ENCODE data around the gene ZNF41.
"Not testable (repeated sequence)": the region's sequence is repeated elsewhere in the genome, so short reads cannot be mapped to it uniquely, and the experiment has no call there.

ZNF41 gene

DNA sequence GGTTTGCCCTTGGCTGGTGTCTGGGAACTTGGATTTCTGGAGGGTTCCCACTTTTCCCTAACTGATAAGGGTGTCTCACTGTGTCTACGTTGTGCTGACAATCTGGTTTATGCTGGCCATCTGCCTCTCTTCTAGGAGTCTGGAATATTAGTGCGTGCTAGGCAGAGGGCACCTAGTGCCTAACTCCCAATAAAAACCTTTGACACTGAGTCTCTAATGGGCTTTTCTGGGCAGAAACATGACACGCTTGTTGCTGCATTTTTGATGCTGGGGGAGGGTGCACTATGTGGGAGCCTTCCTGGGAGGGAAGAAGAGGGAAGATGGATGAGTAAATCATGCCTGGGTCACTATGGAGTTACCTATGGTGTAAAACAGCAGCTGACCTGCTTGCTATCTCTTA, 16.3 kb upstream of the ZNF41 start:
- Histone ChIP-seq H2BK120ac (ENCODE audit: low read depth, low read length) (no peak overlapping the region), H3K4me1 (ENCODE audit: control insufficient read depth, low read depth, low read length) (no peaks in the 10 kb centered on the region), H3K56ac (ENCODE audit: low read length) (no peak overlapping the region), H3K9ac (ENCODE audit: low read length) (no peak overlapping the region), H3K27me3 (ENCODE audit: insufficient read depth, low read length, poor library complexity) (no peaks in the 10 kb centered on the region), H3K4me3 (ENCODE audit: low read length) (no peak overlapping the region), H3K18ac (ENCODE audit: low read length) (no peak overlapping the region), H2BK5ac (ENCODE audit: low read length) (no peak overlapping the region), H4K8ac (ENCODE audit: low read depth, low read length) (no peak overlapping the region), H3K79me1 (ENCODE audit: low read length) (no peaks in the 10 kb centered on the region), H3K27ac (ENCODE audit: low read depth, low read length) (no peak overlapping the region), H3K23ac (ENCODE audit: low read length) (no peak overlapping the region), H2AK5ac (ENCODE audit: low read length) (no peak overlapping the region), H3K4me2 (ENCODE audit: low read length) (no peak overlapping the region), H4K5ac (ENCODE audit: low read length) (no peak overlapping the region), H3K79me2 (ENCODE audit: control insufficient read depth, insufficient read depth, low read length) (no peaks in the 10 kb centered on the region), H3K4ac (ENCODE audit: low read depth, low read length) (no peak overlapping the region), H2BK15ac (replicated peaks; ENCODE audit: low read depth) (no peak overlapping the region), H3K36me3 (ENCODE audit: control insufficient read depth, insufficient read depth, low read length) (no peaks in the 10 kb centered on the region)
- DNase-seq = no peak
- no CpG with 5 or more reads among the region's 3 CpGs for WGBS (ENCODE audit: extremely low coverage, insufficient coverage, low lambda C conversion rate)

- H2AK5ac ChIP-seq (ENCODE audit: low read length) = no peak overlapping the region
- H3K27me3 ChIP-seq (ENCODE audit: insufficient read depth, low read length, poor library complexity) = no peaks in the 10 kb centered on the region
- no peak overlapping the region for H4K5ac ChIP-seq (ENCODE audit: low read length)
- no peaks in the 10 kb centered on the region for H3K4me1 ChIP-seq (ENCODE audit: control insufficient read depth, low read depth, low read length)
- H3K4me2 ChIP-seq (ENCODE audit: low read length) = no peak overlapping the region
- no peak overlapping the region for H3K9ac ChIP-seq (ENCODE audit: low read length)
- no peak overlapping the region for H4K8ac ChIP-seq (ENCODE audit: low read depth, low read length)
- H2BK5ac ChIP-seq (ENCODE audit: low read length) = no peak overlapping the region
- no CpG with 5 or more reads among the region's 4 CpGs for WGBS (ENCODE audit: extremely low coverage, insufficient coverage, low lambda C conversion rate)
- H3K79me2 ChIP-seq (ENCODE audit: control insufficient read depth, insufficient read depth, low read length) = no peaks in the 10 kb centered on the region
- H3K18ac ChIP-seq (ENCODE audit: low read length) = no peak overlapping the region
- no peak for DNase-seq
- H3K4me3 ChIP-seq (ENCODE audit: low read length) = no peak overlapping the region
- no peaks in the 10 kb centered on the region for H3K36me3 ChIP-seq (ENCODE audit: control insufficient read depth, insufficient read depth, low read length)
- H3K4ac ChIP-seq (ENCODE audit: low read depth, low read length) = no peak overlapping the region
- H3K23ac ChIP-seq (ENCODE audit: low read length) = no peak overlapping the region
- H3K79me1 ChIP-seq (ENCODE audit: low read length) = no peaks in the 10 kb centered on the region
- no peak overlapping the region for H3K56ac ChIP-seq (ENCODE audit: low read length)
- H3K27ac ChIP-seq (ENCODE audit: low read depth, low read length) = no peak overlapping the region
- no peak overlapping the region for H2BK120ac ChIP-seq (ENCODE audit: low read depth, low read length)
- H2BK15ac ChIP-seq (replicated peaks; ENCODE audit: low read depth) = no peak overlapping the region
Measured at GRCh38 chrX:47498411-47498810, 15.4 kb upstream of the ZNF41 start.

GRCh38 chrX:47497271-47497888, 14.4 kb upstream of the ZNF41 start:
- Histone ChIP-seq H3K18ac (ENCODE audit: low read length) (no peak overlapping the region), H3K4me2 (ENCODE audit: low read length) (no peak overlapping the region), H3K23ac (ENCODE audit: low read length) (no peak overlapping the region), H3K4ac (ENCODE audit: low read depth, low read length) (no peak overlapping the region), H3K4me1 (ENCODE audit: control insufficient read depth, low read depth, low read length) (no peaks in the 10 kb centered on the region), H3K56ac (ENCODE audit: low read length) (no peak overlapping the region), H3K79me1 (ENCODE audit: low read length) (no peaks in the 10 kb centered on the region), H3K36me3 (ENCODE audit: control insufficient read depth, insufficient read depth, low read length) (no peaks in the 10 kb centered on the region), H2BK5ac (ENCODE audit: low read length) (no peak overlapping the region), H3K79me2 (ENCODE audit: control insufficient read depth, insufficient read depth, low read length) (no peaks in the 10 kb centered on the region), H2AK5ac (ENCODE audit: low read length) (no peak overlapping the region), H4K5ac (ENCODE audit: low read length) (no peak overlapping the region), H3K9ac (ENCODE audit: low read length) (no peak overlapping the region), H2BK120ac (ENCODE audit: low read depth, low read length) (no peak overlapping the region), H4K8ac (ENCODE audit: low read depth, low read length) (no peak overlapping the region), H3K27ac (ENCODE audit: low read depth, low read length) (no peak overlapping the region), H2BK15ac (replicated peaks; ENCODE audit: low read depth) (no peak overlapping the region), H3K4me3 (ENCODE audit: low read length) (no peak overlapping the region), H3K27me3 (ENCODE audit: insufficient read depth, low read length, poor library complexity) (no peaks in the 10 kb centered on the region)
- DNase-seq = no peak
- WGBS (ENCODE audit: extremely low coverage, insufficient coverage, low lambda C conversion rate) = no CpG with 5 or more reads among the region's 2 CpGs

DNA sequence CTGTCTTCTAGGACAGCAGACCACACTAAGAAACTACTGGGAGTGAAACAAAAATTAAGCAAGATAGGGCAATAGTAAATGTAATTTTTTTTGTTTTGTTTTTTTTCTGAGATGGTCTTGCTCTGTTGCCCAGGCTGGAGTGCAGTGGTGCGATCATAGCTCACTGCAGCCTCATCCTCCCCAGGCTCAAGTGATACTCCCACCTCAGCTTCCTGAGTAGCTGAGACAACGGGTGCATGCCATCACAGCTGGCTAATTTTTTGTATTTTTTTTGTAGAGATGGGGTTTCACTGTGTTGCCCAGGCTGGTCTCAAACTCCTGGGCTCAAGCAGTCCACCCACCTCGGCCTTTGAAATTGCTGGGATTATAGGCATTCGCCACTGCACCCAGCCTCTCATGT, 9.1 kb upstream of the ZNF41 start:
- not testable (repeated sequence) for H2AK5ac ChIP-seq (ENCODE audit: low read length); H3K79me1 ChIP-seq (ENCODE audit: low read length); H3K36me3 ChIP-seq (ENCODE audit: control insufficient read depth, insufficient read depth, low read length); H4K8ac ChIP-seq (ENCODE audit: low read depth, low read length); H3K4me2 ChIP-seq (ENCODE audit: low read length); H2BK15ac ChIP-seq (replicated peaks; ENCODE audit: low read depth); H3K4ac ChIP-seq (ENCODE audit: low read depth, low read length); H3K56ac ChIP-seq (ENCODE audit: low read length); H3K27me3 ChIP-seq (ENCODE audit: insufficient read depth, low read length, poor library complexity); H3K9ac ChIP-seq (ENCODE audit: low read length); DNase-seq; H3K27ac ChIP-seq (ENCODE audit: low read depth, low read length); H3K23ac ChIP-seq (ENCODE audit: low read length); H3K4me3 ChIP-seq (ENCODE audit: low read length); H2BK120ac ChIP-seq (ENCODE audit: low read depth, low read length); H3K79me2 ChIP-seq (ENCODE audit: control insufficient read depth, insufficient read depth, low read length); H2BK5ac ChIP-seq (ENCODE audit: low read length); H3K18ac ChIP-seq (ENCODE audit: low read length); H4K5ac ChIP-seq (ENCODE audit: low read length); H3K4me1 ChIP-seq (ENCODE audit: control insufficient read depth, low read depth, low read length)
- WGBS (ENCODE audit: extremely low coverage, insufficient coverage, low lambda C conversion rate) = no CpG with 5 or more reads among the region's 4 CpGs

- Histone ChIP-seq H3K4me1 (ENCODE audit: control insufficient read depth, low read depth, low read length) (no peaks in the 10 kb centered on the region), H3K36me3 (ENCODE audit: control insufficient read depth, insufficient read depth, low read length) (no peaks in the 10 kb centered on the region), H4K5ac (ENCODE audit: low read length) (no peak overlapping the region), H3K79me2 (ENCODE audit: control insufficient read depth, insufficient read depth, low read length) (no peaks in the 10 kb centered on the region), H3K27me3 (ENCODE audit: insufficient read depth, low read length, poor library complexity) (no peaks in the 10 kb centered on the region), H3K27ac (ENCODE audit: low read depth, low read length) (no peak overlapping the region), H3K4me3 (ENCODE audit: low read length) (no peak overlapping the region), H3K18ac (ENCODE audit: low read length) (no peak overlapping the region), H3K23ac (ENCODE audit: low read length) (no peak overlapping the region), H4K8ac (ENCODE audit: low read depth, low read length) (no peak overlapping the region), H3K4me2 (ENCODE audit: low read length) (no peak overlapping the region), H3K9ac (ENCODE audit: low read length) (no peak overlapping the region), H2BK120ac (ENCODE audit: low read depth, low read length) (no peak overlapping the region), H3K79me1 (ENCODE audit: low read length) (no peaks in the 10 kb centered on the region), H2AK5ac (ENCODE audit: low read length) (no peak overlapping the region), H3K56ac (ENCODE audit: low read length) (no peak overlapping the region), H2BK15ac (replicated peaks; ENCODE audit: low read depth) (no peak overlapping the region), H2BK5ac (ENCODE audit: low read length) (no peak overlapping the region), H3K4ac (ENCODE audit: low read depth, low read length) (no peak overlapping the region)
- no CpG with 5 or more reads among the region's 6 CpGs for WGBS (ENCODE audit: extremely low coverage, insufficient coverage, low lambda C conversion rate)
- DNase-seq = no peak
Measured at GRCh38 chrX:47489507-47490275, 6.7 kb upstream of the ZNF41 start.

All from mesendoderm (in vitro differentiated cells).